Right atrium auricular region (tissue), 2 donors: ENCODE measurements around the gene SLC66A3. TPM values are rescaled to one million over a fixed set of nuclear protein-coding genes. Genes with fewer than 3 reads are reported as not detected.

ENCODE experiments used
- DNase-seq: peaks from one replicate; pipeline ENCODE4 v3.0.0-alpha.2; 2019; ENCODE audit warnings: low spot score
- H3K27ac ChIP-seq, 2 donors: fragments of 200-600 bp; sonication (generic); 1 replicate in 1 of 2; 2 replicates in 1 of 2; pipeline ENCODE4 v1.5.1; 2016 to 2019
- H3K27me3 ChIP-seq, 2 donors: fragments of 200-600 bp; sonication (generic); one replicate each; pipeline versions ENCODE4 v1.5.1 to v1.6.0; 2017 to 2019
- H3K36me3 ChIP-seq: fragments of 200-600 bp; sonication (generic); one replicate; pipeline ENCODE4 v1.5.1; 2016
- H3K4me1 ChIP-seq, 2 donors: fragments of 200-600 bp; sonication (generic); one replicate each; pipeline versions ENCODE4 v1.5.1 to v1.6.0; 2017 to 2019
- H3K4me3 ChIP-seq, 2 donors: fragments of 200-600 bp; sonication (generic); 1 replicate in 1 of 2; 2 replicates in 1 of 2; pipeline ENCODE4 v1.5.1; 2017 to 2019; ENCODE audit warnings: mild to moderate bottlenecking in 1 of 2, moderate library complexity in 1 of 2
- H3K9me3 ChIP-seq, 2 donors: fragments of 200-600 bp; sonication (generic); one replicate each; pipeline ENCODE4 v1.5.1; 2019
- total RNA-seq, 2 donors: library from RNA; depleted of rRNA; stranded (reverse); fragments of >200 nt; gene quantifications; one replicate each; pipeline ENCODE4 v1.1.0, GENCODE V29; 2016
- TF ChIP-seq, protein P1 (sequence below), 2 donors: fragments of 200-600 bp; sonication (generic); IDR thresholded peaks; one replicate each; pipeline ENCODE4 v1.5.1; 2019; ENCODE audit warnings: antibody characterized with exemption in 2 of 2

Gene SLC66A3
- total RNA-seq, 2 donors from 2014 or later = 18.7 to 19.2 TPM

GRCh38 chr2:11179196-11179595 is 23.9 kb downstream of the SLC66A3 start:
- H3K27me3 ChIP-seq = no peaks in the 10 kb centered on the region
- H3K4me1 ChIP-seq = no peaks in the 10 kb centered on the region
- H3K9me3 ChIP-seq = no peaks in the 10 kb centered on the region
- DNase-seq = no peak
- H3K27ac ChIP-seq = no peak overlapping the region
- H3K4me3 ChIP-seq = no peak overlapping the region
- H3K36me3 ChIP-seq = peaks cover 8% of the 10 kb centered on the region
- TF ChIP-seq, protein P1, sequence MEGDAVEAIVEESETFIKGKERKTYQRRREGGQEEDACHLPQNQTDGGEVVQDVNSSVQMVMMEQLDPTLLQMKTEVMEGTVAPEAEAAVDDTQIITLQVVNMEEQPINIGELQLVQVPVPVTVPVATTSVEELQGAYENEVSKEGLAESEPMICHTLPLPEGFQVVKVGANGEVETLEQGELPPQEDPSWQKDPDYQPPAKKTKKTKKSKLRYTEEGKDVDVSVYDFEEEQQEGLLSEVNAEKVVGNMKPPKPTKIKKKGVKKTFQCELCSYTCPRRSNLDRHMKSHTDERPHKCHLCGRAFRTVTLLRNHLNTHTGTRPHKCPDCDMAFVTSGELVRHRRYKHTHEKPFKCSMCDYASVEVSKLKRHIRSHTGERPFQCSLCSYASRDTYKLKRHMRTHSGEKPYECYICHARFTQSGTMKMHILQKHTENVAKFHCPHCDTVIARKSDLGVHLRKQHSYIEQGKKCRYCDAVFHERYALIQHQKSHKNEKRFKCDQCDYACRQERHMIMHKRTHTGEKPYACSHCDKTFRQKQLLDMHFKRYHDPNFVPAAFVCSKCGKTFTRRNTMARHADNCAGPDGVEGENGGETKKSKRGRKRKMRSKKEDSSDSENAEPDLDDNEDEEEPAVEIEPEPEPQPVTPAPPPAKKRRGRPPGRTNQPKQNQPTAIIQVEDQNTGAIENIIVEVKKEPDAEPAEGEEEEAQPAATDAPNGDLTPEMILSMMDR (IDR thresholded peaks at IDR 0.05) = no peak

GRCh38 chr2:11179899-11180298 is 24.6 kb downstream of the SLC66A3 start:
- H3K4me3 ChIP-seq = no peak overlapping the region
- H3K4me1 ChIP-seq = no peaks in the 10 kb centered on the region
- H3K36me3 ChIP-seq = peaks cover 11% of the 10 kb centered on the region
- TF ChIP-seq, protein P1 (IDR thresholded peaks at IDR 0.05) = no peak
- no peaks in the 10 kb centered on the region for H3K27me3 ChIP-seq
- no peak for DNase-seq
- no peaks in the 10 kb centered on the region for H3K9me3 ChIP-seq
- no peak overlapping the region for H3K27ac ChIP-seq

DNA sequence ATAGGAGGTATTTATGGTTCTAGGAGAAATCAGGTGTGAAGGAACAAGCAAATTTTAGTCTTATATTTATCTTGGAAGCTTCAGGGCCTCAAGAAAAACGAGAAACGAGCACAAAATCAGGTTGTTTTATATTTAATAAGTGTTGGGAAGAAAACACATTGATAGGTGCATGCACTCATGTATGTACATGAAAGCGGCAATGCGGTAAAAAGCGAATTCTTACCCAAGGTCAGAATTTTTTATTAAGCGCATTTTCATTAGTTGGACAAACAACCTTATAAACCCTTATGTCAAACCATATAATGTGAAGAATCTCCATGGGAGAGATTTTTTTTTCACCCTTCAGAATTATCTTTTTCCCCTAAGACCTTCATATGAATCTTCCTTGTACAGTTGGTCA is 25.4 kb downstream of the SLC66A3 start:
- DNase-seq = no peak
- Histone ChIP-seq H3K27me3 (no peaks in the 10 kb centered on the region), H3K4me3 (no peak overlapping the region), H3K27ac (no peak overlapping the region), H3K4me1 (no peaks in the 10 kb centered on the region), H3K36me3 (peaks cover 19% of the 10 kb centered on the region), H3K9me3 (no peaks in the 10 kb centered on the region)
- TF ChIP-seq, protein P1 (IDR thresholded peaks at IDR 0.05) = no peak

GRCh38 chr2:11182951-11183350 is 27.7 kb downstream of the SLC66A3 start:
- no peak overlapping the region for H3K27ac ChIP-seq
- TF ChIP-seq, protein P1 (IDR thresholded peaks at IDR 0.05) = no peak
- no peak for DNase-seq
- H3K4me1 ChIP-seq = no peaks in the 10 kb centered on the region
- no peaks in the 10 kb centered on the region for H3K27me3 ChIP-seq
- H3K36me3 ChIP-seq = peaks cover 27% of the 10 kb centered on the region
- no peak overlapping the region for H3K4me3 ChIP-seq
- no peaks in the 10 kb centered on the region for H3K9me3 ChIP-seq

DNA sequence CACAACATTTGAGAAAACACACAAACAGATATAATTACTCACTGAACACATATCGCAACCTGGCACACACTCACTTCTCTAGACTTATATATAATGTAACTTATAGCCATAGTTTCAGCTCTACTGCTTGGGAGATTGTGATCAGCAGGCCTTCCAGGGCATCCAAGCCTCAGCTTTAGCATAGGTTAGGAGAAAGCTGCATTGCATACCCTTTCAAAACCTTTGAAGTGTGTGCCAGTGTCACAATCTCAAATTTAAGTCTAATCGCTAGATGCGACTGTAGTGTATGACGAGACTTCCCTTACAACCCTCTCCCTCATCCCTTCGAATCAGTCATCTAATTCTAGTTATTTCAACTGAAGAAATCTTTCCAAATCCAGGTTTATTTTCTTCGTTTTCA is 30.9 kb downstream of the SLC66A3 start:
- Histone ChIP-seq H3K4me1 (no peaks in the 10 kb centered on the region), H3K4me3 (no peak overlapping the region), H3K27me3 (no peaks in the 10 kb centered on the region), H3K36me3 (peaks cover 55% of the 10 kb centered on the region), H3K9me3 (no peaks in the 10 kb centered on the region), H3K27ac (no peak overlapping the region)
- TF ChIP-seq, protein P1 (IDR thresholded peaks at IDR 0.05) = no peak
- DNase-seq = no peak

DNA sequence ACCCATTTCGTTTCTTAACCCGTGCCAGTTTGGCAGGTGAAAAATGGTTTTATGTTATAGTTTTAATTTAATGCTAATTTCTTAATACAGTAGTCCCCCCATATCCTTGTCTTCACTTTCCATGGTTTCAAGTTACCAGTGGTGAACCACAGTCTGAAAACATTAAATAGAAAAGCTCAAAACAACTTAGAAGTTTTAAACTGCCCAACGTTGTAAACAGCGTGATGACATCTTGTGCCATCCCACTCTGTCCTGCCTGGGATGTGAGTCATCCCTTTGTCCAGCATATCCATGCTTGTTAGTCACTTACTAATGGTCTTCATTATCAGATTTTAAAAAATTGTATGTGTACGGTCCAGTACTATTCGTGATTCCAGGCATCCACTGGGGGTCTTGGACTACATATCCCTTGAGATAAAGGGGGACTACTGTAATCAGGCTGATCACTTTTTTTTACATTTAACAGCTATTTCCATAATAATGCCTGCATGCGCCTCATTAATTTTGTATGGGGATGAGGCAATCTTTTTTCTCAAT is 31.9 kb downstream of the SLC66A3 start:
- no peaks in the 10 kb centered on the region for H3K4me1 ChIP-seq
- no peaks in the 10 kb centered on the region for H3K27me3 ChIP-seq
- no peak overlapping the region for H3K27ac ChIP-seq
- no peak for DNase-seq
- no peak overlapping the region for H3K4me3 ChIP-seq
- TF ChIP-seq, protein P1 (IDR thresholded peaks at IDR 0.05) = no peak
- H3K9me3 ChIP-seq = no peaks in the 10 kb centered on the region
- peaks cover 65% of the 10 kb centered on the region for H3K36me3 ChIP-seq
